HEK293T (cell line): Measurements from ENCODE around the gene LZTFL1.

ENCODE experiments used
- ARNT ChIP-seq: fragments of 450-650 bp; IDR thresholded peaks from 2 replicates; pipeline ENCODE4 v1.6.1; 2017; ENCODE audit warnings: mild to moderate bottlenecking
- BHLHE40 ChIP-seq: fragments of 450-650 bp; IDR thresholded peaks from 2 replicates; pipeline ENCODE4 v1.6.1; 2016; ENCODE audit warnings: mild to moderate bottlenecking, moderate library complexity, borderline replicate concordance
- ELF4 ChIP-seq: fragments of 450-650 bp; IDR thresholded peaks from 2 replicates; pipeline ENCODE4 v1.6.1; 2017; ENCODE audit warnings: antibody characterized with exemption
- FOXK2 ChIP-seq: fragments of 450-650 bp; IDR thresholded peaks from 2 replicates; pipeline ENCODE4 v1.6.1; 2016; ENCODE audit warnings: mild to moderate bottlenecking
- HDGF ChIP-seq: fragments of 450-650 bp; IDR thresholded peaks from 2 replicates; pipeline ENCODE4 v1.6.1; 2017; ENCODE audit warnings: antibody characterized with exemption, borderline replicate concordance
- L3MBTL2 ChIP-seq: fragments of 450-650 bp; conservative IDR thresholded peaks from 2 replicates; pipeline ENCODE4 v1.6.1; 2016; ENCODE audit warnings: mild to moderate bottlenecking
- SP1 ChIP-seq: fragments of 450-650 bp; IDR thresholded peaks from 2 replicates; pipeline ENCODE4 v1.6.1; 2017
- SUZ12 ChIP-seq: fragments of 450-650 bp; IDR thresholded peaks from 2 replicates; pipeline ENCODE4 v1.6.1; 2016; ENCODE audit warnings: mild to moderate bottlenecking
- TF ChIP-seq, protein P1 (sequence below): fragments of 450-650 bp; IDR thresholded peaks from 2 replicates; pipeline ENCODE4 v1.6.1; 2016

DNA sequence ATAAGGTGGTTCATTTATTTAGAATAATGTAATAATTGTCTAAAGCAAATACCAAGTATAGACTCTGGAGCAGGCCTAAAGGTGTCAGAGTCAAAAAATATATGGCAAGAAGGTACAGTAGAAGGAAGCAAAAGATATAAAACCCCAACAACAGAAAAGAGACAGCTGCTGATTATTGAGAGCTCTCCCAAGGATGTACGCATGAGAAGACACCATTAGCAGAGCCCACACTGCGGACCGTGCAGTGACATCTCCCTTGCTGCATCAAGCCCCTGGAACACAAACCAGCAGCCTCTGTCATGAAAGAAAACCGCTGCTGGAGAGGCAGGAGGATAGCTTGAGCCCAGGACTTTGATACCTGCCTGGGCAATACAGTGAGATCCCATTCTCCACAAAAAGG is 27.6 kb downstream of the LZTFL1 start:
- TF ChIP-seq BHLHE40 (no peak), FOXK2 (no peak), L3MBTL2 (no peak), SP1 (no peak), ELF4 (no peak), SUZ12 (no peak), HDGF (no peak), ARNT (no peak)
- TF ChIP-seq, protein P1, sequence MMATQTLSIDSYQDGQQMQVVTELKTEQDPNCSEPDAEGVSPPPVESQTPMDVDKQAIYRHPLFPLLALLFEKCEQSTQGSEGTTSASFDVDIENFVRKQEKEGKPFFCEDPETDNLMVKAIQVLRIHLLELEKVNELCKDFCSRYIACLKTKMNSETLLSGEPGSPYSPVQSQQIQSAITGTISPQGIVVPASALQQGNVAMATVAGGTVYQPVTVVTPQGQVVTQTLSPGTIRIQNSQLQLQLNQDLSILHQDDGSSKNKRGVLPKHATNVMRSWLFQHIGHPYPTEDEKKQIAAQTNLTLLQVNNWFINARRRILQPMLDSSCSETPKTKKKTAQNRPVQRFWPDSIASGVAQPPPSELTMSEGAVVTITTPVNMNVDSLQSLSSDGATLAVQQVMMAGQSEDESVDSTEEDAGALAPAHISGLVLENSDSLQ = no peak
